ENCODE data around the gene GLYAT.

GLYAT gene

GRCh38 chr11:58676563-58677135 is 55.1 kb downstream of the GLYAT start:
- DNase-seq, result no peak

GRCh38 chr11:58675334-58676155 is 56.2 kb downstream of the GLYAT start:
- peak; percentile 76 for DNase-seq

GRCh38 chr11:58674609-58675008 is 57.1 kb downstream of the GLYAT start:
- no peak for DNase-seq

- DNase-seq, result peak; percentile 54
Measured at GRCh38 chr11:58671983-58672633, 59.6 kb downstream of the GLYAT start.

GRCh38 chr11:58659910-58660570 is 71.7 kb downstream of the GLYAT start:
- DNase-seq, result no peak

GRCh38 chr11:58659404-58659803 is 72.3 kb downstream of the GLYAT start:
- DNase-seq, result no peak
